Omental fat pad (tissue), 4 donors: Measurements from ENCODE around the gene NAP1L4. TPM values are rescaled to one million over a fixed set of nuclear protein-coding genes. Genes with fewer than 3 reads are reported as not detected.

ENCODE experiments used
- ATAC-seq: fragments of 150-250 bp; one replicate; pipeline ENCODE4 v1.9.1; 2016; ENCODE audit warnings: mild to moderate bottlenecking, moderate library complexity; ENCODE audit not compliant: low FRiP score
- DNase-seq: peaks from one replicate; pipeline ENCODE4 v3.0.0-alpha.2; 2019; ENCODE audit warnings: low spot score
- CTCF ChIP-seq, 3 donors: fragments of 450-650 bp; IDR thresholded peaks; one replicate each; pipeline ENCODE4 v1.5.1; 2016 to 2017; ENCODE audit warnings: antibody characterized with exemption in 3 of 3, mild to moderate bottlenecking in 3 of 3, moderate library complexity in 2 of 3
- total RNA-seq, 4 donors: library from RNA; depleted of rRNA; stranded (reverse); fragments of >200 nt; gene quantifications; one replicate each; pipeline ENCODE4 v1.1.0, GENCODE V29; 2016

The NAP1L4 gene
- total RNA-seq, 4 donors from 2014 or later, result 58.2 to 90.0 (median 82.2) TPM

GRCh38 chr11:2927121-2927800, 64.9 kb downstream of the NAP1L4 start:
- no peak for TF ChIP-seq CTCF (IDR thresholded peaks at IDR 0.05)
- DNase-seq (no peak), ATAC-seq (no peak)

GRCh38 chr11:2926611-2927051, 65.5 kb downstream of the NAP1L4 start:
- no peak for ATAC-seq
- no peak for TF ChIP-seq CTCF (IDR thresholded peaks at IDR 0.05)
- DNase-seq, result no peak

- DNase-seq (no peak), ATAC-seq (no peak)
- no peak for TF ChIP-seq CTCF (IDR thresholded peaks at IDR 0.05)
Measured at GRCh38 chr11:2924821-2925675, 67.1 kb downstream of the NAP1L4 start.

- TF ChIP-seq CTCF (IDR thresholded peaks at IDR 0.05), result no peak
- DNase-seq, result no peak
- ATAC-seq, result no peak
Measured at GRCh38 chr11:2924381-2924780, 67.7 kb downstream of the NAP1L4 start.

- no peak for ATAC-seq
- no peak for TF ChIP-seq CTCF (IDR thresholded peaks at IDR 0.05)
- no peak for DNase-seq
Measured at GRCh38 chr11:2923446-2924375, 68.4 kb downstream of the NAP1L4 start.

- ATAC-seq, result no peak
- no peak for TF ChIP-seq CTCF (IDR thresholded peaks at IDR 0.05)
Measured at GRCh38 chr11:2922655-2923054, 69.5 kb downstream of the NAP1L4 start.

More at GRCh38 chr11:2922655-2923054, 69.5 kb downstream of the NAP1L4 start:
- no peak for DNase-seq
